GM18520 (cell line): Measurements from ENCODE around the gene SRP9.
"Not testable (repeated sequence)": the region's sequence is repeated elsewhere in the genome, so short reads cannot be mapped to it uniquely, and the experiment has no call there.

ENCODE experiments used
- ATAC-seq: cut with Tn5 transposase; IDR thresholded peaks from one replicate; pipeline ENCODE4 v1.9.1; 2021; ENCODE audit not compliant: unreplicated experiment

SRP9 gene

DNA sequence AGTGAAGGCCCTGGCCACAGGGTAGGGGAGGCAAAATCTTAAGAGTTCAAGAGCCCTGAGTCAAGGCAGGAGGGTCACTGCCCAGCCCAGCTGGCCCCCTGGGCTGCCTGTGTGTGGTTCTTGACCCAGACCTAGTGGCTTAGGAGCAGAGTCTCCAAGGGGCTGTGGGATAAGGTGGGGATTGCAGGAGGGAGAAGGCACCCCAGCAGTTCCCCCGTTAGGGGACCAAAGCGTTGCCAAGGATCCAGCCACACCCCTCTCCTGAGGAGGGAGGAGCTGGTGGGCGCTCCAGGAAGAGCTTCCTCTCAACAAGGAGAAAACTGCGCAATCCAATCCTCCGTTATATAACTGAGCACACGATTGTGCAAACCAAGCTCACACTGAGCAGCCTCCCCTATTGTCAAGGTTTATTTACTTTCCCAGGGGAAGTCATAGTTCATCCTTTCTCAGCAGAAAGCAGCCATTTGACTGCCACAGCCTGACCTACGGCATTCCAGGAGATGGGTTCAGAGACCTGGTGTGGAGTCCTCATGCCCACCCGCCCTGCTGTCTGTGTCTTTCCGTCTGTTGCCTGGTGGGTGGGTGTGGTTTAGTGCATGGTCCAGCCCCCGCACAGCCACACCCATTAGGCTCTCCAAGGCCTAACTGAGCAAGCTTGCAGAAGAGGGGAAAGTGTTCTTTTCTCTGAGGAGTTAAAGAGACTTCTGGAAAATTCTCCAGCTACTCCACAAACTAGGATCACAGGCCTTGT is 35.8 kb downstream of the SRP9 start:
- no peak for ATAC-seq

DNA sequence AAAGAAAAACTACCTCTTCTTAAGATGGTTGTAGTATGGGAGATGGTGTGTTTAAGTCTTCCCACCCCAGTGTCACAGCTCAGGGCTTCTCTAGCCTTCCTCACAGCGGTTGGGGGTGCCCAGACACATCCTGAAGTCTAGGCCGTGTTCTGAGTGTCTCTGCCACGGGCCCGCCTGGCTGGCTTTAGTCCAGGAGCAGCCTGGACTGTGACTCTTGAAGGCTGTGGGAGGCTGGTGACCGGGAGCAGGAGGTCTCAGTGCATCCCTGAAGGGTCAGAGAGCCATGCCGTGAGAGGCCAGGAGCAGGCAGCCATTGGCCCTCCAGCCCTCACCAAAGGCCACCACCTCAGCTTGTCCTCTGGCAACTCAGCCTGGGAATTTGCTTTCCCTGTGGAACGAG is 36.8 kb downstream of the SRP9 start:
- no peak for ATAC-seq

DNA sequence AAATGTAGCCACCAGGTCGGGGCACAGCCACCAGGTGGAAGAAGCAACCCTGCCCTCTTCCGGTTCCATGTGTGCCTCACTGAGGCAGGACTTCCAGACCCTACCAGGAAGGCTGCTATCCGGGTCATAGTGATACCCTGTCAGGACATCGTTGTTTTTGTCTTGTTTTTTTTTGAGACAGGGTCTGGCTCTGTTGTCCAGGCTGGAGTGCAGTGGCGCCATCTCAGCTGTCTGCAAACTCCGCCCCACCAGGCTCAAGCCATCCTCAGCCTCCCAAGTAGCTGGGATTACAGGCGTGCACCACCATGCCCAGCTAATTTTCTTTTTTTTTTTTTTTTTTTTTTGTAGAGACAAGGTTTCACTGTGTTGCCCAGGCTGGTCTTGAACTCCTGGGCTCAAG is 37.5 kb downstream of the SRP9 start:
- not testable (repeated sequence) for ATAC-seq

DNA sequence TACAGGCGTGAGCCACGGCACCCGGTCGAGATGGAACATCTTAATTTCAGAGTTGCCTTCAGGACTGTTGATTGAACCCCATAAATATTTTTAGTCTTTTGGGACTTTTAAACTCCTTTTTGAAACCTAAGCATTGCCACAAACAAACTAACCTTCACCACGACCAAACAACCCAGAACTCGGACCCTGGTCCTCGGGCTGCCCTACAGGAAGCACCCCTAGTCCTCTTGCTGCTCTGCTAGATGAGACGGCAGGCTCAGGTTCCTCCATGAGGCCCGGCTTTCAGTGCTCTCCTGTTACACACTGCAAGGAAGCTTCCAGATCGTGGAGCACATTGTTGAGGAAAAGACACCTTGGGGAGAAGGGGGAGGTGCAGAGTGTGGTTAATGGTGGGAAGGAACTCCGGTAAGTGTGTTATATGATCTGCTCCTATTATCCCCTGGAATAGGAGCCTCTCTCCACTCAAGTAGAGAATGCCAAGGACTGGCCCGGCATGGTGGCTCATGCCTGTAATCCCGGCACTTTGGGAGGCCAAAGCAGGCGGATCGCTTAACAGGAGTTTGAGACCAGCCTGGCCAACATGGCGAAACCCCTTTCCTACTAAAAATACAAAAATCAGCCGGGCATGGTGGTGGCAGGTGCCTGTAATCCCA is 38.0 kb downstream of the SRP9 start:
- no peak for ATAC-seq

DNA sequence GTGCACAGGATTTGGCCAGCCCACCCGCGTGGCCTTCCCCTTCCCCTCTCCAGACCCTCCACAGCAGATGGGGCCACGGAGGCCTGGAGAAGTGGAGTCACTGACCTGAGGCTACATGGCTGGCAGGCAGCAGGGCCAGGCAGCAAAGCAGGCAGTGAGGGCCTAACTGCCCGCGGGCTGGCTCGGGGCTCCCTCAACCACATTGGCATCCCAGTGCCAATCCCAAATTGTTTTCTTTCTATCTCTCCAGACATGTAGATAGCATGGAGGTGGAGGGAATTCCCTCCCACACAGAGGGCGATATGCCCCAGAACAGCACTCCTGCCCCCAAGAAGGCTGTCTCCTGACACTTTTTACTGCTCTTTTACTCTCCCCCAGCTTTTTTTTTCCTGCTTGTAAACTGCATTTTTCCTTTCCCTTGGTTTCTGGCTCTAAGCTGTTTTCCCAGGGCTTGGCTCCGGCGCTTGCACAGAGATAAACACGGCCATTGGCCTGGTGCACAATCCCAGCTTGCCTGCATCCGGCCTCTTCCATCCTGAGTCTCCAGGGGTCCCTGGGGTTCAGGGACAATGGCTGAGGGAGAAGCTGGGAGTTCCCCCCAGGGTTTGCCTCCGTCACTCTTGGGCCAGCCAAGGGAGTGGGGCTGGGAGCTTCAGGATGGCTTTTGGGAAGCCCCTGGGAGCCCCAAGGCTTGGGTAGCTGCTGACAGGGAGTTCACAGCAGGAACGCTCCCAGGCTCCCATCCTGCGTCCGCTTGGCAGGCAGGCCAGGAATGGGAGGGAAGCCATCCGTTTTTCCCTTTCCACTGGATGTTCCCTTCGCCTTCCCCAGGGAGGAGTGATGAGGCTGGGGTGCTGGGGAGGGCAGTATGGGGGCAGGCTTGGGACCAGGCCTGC is 39.3 kb downstream of the SRP9 start:
- ATAC-seq, result no peak

DNA sequence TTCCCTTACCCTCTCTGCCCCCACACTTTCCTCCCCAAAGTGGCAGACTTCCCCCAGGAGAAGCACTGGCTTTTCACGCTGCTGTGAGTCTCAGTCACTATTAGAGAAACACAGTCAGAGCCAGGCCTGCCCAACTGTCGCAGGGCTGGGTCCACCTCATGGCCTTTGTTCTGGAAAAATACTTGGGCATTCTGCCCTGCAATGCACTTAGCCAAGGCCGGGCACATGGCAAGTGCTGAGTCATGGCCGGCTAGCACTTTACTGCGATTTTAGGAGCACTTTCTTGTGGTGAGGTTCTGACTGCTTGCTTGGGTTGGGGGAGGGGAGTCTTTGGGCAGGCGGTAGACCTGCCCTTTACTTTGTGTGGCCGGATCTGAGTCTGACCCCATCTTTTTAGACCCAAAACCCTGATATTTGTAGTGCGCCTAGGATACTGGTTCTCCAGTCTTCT is 40.0 kb downstream of the SRP9 start:
- ATAC-seq, result no peak

DNA sequence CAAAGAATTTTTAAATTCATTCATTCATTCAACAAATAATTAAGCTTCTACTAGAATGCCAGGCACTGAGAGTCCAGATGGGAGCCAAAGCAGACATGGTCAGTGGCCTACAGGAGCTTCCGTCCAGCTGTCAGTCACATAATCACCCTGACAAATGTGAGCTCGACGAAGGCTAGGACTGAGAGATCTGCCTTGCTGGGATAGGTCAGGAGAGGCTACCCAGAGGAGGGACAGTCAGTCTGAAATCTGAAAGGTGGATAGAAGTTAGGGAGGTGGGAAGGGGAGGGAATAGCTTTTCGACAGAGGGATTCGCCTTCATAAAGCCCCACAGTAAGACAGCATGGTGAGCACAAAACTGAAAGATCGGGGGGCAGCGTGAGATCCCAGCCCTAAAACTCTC is 40.6 kb downstream of the SRP9 start:
- ATAC-seq, result no peak

DNA sequence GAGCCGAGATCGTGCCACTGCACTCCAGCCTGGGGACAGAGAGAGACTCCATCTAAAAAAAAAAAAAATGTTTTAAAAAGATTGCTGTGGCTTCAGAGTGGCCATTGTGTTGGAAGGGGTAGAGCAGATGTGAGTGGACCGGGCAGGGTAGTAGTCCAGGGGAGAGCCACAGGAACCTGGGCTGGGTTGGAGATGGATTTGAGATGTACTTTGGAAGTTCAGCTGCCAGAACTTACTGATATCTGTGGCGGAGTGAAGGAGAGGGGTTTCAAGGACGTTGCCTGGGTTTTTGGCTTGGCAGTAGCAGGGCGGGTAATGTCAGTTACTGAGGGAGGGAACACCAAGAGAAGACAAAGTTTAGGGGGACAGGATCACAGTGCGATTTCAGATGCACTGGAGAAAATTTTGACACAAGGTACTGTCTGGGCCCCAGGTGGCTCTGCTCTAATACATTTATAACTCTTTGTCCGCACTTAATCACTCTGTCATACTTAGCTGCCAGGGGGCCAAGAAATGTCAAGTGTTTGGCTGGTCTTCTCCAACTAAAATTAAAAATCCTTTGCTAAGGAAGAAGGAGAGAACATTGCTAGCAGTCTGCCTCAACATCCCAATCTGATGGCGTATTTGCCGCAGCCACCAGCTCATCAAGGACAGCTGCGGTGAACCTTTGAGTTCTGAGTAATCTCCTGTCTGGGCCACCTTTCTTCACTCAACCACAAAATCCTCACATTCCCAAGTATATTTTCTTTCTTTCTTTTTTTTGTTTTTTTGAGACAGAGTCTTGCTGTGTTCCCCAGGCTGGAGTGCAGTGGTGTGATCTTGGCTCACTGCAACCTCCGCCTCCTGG is 41.9 kb downstream of the SRP9 start:
- ATAC-seq, result no peak

DNA sequence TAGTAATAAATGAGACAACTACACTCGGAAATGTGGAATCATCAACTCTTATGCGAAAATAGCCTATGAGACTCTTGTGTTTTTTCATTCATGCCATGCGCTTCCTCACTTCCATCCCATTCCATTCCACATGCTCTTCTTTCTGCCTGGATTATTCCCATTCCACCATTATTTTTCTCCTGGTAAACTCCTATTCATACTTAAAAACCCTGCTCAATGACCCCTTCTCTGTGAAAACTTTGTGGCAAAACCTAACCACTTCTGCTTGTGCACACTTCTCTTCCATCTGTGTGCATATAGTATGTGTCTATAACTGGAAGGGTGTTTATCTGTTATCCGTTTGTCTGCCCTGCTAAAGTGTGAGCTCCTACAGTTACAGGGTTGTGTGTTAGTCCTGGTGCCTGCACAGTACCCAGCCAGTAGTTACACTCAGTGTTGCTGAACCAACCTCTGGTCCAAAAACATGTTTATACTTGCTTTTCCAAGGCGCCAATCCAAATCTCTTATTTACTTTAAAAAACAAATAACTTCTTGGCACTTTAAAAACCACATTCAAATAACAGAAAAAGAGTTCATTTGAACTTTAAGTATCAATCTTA is 43.0 kb downstream of the SRP9 start:
- no peak for ATAC-seq

DNA sequence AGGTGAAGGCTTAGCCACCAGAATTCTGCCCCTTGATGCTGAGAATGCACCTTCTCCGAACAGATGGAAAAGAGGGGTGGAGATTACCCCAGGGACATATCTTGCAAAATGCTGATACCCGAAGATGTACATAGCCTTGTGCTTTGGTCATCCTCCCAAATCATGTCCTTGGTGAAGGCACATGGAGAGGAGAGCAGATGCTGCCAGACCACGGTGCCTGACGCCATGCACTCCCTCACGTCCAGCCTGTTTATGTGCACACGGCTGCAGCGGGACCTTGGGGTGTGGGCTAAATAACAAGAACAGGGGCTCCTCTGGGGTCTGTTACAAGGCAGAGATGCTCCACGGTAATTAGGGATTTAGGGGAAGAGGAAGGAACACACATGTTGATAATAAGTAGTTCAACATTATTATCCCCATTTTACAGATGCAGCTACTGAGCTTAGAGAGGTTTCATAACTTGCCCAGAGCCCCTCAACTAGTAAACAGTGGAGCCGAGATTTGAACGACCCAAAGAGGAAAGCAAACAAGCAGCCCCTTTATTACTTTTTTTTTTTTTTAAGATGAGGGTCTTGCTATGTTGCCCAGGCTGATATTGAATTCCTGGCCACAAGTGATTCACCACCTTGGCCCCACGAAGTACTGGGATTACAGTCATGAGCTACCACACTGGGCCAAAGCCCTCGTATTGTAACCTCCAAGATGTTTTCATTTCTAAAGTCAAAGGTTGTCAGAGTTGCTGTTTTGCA is 45.2 kb downstream of the SRP9 start:
- no peak for ATAC-seq

DNA sequence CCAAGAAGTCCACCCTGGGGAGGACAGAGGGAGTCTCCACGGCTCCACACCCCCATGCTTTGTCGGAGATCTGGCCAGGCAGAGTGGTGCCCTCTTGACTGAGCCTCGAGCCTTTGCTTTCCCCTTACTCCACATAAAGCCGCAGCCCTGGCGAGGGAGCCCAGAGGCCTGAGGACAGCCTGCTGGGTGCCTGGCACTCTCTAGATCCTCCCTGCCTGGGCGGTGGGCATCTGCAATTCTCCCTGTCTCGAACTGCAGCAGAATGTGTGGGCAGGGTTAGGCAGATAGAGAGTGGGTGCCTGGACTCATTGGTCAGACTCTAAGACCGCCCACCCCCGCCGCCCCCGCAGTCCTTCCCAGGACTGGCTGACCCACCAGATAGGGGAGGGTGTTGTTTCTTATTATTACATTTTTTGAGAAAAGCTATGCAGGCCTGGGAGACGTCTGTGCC is 46.2 kb downstream of the SRP9 start:
- ATAC-seq, result no peak

DNA sequence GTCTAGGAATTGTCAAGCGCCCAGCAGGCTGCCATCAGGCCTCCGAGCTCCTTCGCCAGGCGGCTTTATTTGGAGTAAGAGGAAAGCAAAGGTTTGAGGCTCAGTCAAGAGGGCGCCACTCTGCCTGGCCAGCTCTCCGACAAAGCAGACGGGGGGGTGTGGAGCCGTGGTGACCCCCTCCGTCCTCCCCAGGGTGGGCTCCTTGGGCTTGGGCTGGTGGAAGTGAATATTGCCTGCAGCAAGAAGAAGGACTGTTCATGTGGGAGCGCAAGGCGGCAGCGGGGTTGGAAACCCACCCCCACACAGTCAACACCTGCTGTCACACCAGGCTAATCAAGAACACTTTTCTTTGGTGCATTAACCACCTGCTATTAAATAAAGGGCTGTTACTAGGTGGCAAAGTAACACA is 46.9 kb downstream of the SRP9 start:
- ATAC-seq, result no peak

DNA sequence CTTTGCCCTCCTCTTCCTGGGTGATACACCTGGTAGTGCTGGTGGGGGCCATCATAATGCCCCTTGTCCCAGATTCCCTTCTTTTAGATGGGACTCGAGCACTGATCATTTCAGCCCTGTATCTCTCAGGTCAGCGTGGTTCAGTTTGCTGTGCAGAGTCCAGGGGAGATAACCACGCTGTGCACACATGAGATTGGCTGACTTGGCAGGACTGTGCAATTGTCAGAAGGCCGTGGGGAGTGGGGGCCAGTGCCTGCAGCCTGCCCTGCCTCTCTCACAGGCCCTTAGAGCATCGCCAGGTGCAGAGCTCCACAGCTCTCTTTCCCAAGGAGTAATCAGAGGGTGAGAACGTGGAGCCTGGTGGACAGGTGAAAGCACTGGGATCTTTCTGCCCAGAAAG is 47.5 kb downstream of the SRP9 start:
- ATAC-seq, result no peak

DNA sequence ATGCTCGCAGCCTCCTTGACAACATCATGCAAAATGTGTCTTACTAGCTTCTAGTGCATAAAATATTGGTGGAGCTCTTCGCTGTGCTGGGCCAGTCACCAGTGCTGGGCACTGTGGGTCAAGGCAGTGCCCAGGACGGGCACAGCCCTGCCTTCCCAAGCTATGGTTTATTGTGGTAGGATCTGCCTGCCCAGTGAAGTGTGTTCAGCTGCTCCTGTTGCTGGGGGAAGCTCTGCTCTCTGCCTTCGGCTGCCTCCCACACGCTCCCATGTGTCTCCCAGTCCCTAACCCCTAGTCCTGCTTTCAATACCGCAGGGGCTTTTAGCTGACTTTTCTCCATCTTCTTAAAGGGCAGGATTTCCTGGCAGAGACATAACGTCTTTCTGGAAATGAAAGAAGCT is 48.0 kb downstream of the SRP9 start:
- no peak for ATAC-seq

DNA sequence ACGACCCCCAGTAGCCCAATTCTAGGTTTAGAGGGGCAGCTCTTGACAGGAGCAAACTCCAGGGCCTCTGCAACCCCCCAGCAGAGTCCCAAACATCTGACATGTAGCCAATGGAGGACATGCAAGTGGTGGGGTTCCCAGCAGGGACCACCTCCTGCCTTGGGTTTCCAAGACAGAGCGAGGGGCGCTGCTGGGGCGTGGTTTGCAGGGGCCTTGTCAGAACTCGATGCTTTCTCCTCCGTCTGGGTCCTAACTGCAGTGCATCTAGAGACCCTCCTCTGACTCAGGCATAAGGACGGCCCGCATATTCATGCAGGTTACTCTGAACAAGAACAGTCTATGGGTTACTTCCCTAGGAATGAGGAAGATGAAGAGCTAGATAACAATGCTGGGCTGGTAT is 49.5 kb downstream of the SRP9 start:
- no peak for ATAC-seq

DNA sequence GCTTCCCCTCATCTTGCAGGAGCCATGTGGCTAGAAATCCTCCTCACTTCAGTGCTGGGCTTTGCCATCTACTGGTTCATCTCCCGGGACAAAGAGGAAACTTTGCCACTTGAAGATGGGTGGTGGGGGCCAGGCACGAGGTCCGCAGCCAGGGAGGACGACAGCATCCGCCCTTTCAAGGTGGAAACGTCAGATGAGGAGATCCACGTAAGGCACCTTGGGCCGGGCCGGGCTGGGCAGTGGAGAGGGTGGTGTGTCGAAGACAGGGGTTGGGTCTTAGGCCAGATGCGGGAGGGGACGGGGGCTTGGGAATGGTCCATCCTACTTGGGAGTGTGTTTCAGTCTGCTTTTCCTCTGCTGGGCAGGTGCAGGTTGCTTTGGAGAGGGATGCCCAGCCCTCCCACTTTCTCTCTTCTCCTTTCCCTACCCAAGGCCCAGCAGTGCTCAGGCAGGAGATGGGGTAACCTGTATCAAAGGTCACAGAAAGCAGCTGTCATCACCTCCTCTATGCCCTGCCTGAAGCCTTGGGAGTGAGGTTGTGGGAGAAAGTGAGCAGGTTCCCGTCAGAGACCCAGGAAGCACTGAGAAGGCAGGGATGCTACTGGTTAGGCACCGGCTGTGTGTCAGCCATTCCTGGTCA is 51.2 kb downstream of the SRP9 start:
- no peak for ATAC-seq

DNA sequence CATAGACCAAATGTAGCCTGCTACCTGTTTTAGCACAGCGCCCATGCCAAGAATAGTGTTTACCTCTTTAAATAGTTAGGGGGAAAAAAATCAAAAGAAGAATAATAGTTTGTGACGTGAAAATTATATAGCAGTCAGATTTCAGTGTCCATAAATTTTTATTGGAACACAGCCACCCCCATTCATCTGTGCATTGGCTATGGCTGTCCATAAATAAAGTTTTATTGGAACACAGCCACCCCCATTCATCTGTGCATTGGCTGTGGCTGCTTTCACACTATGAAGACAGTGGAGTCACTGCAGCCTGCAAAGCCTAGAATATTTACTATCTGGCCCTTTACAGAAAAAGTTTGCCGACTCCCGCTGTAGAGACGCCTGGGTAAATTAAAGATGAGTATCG is 53.2 kb downstream of the SRP9 start:
- ATAC-seq, result no peak

DNA sequence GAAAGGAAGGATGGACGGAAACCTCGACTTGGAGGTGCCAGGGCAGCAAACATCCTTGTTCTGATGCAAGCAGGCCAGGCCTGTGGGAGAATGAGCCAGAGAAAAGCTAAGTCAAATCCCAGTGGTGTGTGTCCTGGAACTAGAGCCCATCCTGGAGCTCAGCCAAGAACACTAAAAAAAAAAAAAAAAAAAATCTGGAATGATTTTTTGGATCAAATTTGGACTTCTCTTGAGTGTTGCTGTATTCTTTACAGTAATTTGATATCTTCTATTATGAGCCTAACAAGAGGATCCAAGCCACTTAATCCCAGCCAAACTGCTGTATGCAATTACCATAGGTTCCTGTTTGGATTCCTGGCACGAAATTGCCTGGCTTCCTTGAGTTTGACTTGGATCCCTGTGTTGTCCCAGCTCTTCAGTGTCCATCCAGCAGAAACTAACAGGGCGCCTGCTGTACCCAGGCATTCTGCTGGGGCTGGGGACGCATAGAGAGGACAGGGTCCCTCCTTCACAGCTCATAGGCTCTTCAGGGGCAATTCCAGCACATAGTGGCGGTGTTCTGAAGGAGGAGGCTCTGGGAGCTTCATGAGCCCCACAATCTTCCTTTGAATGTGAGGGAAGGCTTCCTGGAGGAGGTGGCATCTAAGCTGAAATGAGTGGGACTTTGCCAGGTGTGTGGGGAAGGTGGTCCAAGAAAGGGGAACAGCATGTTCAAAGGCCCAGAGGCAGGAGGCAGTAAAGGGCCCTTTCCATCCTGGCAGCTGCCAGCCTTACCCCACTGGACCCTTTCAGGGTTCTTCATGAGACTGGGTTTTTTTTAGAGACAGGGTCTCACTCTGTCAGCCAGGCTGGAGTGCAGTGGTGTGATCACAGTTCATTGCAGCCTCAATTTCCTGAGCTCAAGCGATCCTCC is 57.0 kb downstream of the SRP9 start:
- no peak for ATAC-seq
